GM19468 (cell line): Measurements from ENCODE around the gene RIT2.

Experiments
- ATAC-seq: cut with Tn5 transposase; IDR thresholded peaks from one replicate; pipeline ENCODE4 v1.9.1; 2021; ENCODE audit warnings: mild to moderate bottlenecking, moderate library complexity, moderate number of reproducible peaks; ENCODE audit not compliant: unreplicated experiment; ENCODE audit errors: extremely low read depth

The RIT2 gene

DNA sequence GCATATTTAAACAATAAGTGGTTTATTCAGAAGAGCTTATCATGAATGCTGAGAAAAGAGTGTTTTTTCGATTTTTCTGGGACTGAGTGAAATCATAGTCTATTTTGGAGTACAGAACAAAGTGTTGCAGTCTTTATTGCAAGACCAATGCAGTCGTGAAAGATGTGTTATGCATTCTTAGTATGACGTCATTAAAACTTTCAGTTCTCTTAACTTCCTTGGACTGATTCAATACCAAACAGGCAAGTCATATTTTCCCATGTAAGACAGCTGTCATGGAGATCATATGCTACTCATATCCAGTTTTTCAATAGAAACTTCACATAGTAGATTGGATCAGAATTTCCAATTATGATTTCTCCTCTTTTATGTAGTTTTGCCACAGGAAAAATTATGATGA, 92.6 kb downstream of the RIT2 start:
- no peak for ATAC-seq

DNA sequence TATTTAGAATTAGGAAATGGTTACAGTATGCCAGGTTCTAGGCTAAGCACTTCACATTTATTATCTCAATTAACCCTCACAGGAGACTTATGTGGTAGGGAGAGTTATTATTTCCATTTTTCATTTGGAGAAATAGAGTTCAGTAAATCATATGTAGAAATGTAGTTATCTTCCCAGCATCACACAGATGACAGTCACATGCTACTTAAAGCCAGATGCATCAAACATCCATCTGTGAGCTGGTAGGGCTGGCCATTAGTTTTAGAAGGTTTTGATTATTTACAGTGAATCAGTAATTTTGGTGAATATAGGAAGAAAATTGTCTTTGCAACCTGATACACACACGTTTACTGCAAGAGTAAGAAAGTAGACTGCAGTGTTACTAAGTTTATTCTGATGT, 97.9 kb downstream of the RIT2 start:
- ATAC-seq = no peak

- ATAC-seq = no peak
These were observed 102.0 kb downstream of the RIT2 start for GRCh38 chr18:43013486-43013885.

- ATAC-seq = no peak
These were observed 102.5 kb downstream of the RIT2 start for GRCh38 chr18:43012951-43013350.

DNA sequence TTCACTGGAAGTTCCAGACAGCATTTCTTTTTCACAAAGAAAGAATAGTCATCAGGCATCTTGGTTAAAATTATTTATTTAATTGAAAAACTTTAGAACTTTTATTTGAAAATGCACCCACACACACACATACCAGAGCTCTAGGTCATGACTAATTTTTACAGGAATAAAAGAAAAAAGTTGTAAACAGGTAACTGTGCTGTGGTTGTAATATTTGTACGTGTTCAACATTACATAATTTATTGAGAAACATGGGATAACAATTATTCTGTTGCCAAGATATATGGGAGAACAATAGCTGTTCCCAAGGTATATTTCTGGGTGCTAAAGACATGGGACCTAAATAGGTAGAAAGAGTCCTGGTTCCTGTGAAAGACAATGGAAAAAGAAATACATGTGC, 104.9 kb downstream of the RIT2 start:
- no peak for ATAC-seq

GRCh38 chr18:43009674-43010073, 105.8 kb downstream of the RIT2 start:
- no peak for ATAC-seq

GRCh38 chr18:43007365-43007764, 108.1 kb downstream of the RIT2 start:
- ATAC-seq = no peak

GRCh38 chr18:43004421-43004820, 111.1 kb downstream of the RIT2 start:
- ATAC-seq = no peak

DNA sequence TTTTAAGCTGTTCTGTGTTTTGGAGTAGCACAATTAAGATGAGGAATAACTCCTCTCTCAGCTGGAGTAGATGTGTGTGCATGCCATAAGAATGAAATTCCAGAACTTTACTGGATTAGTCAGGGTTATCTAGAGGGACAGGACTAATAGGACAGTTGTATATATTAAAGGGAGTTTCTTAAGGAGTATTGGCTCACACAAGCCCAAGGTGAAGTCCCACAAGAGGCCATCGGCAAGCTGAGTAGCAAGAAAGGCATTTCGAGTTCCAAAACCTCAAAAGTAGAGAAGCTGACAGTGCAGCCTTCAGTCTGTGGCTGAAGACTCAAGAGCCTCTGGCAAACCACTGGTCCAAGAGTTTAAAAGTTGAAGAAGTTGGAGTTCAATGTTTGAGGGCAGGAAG, 113.7 kb downstream of the RIT2 start:
- no peak for ATAC-seq

- no peak for ATAC-seq
These were observed 118.7 kb downstream of the RIT2 start for GRCh38 chr18:42996824-42997223.

- no peak for ATAC-seq
These were observed 135.1 kb downstream of the RIT2 start for GRCh38 chr18:42980426-42980825.

DNA sequence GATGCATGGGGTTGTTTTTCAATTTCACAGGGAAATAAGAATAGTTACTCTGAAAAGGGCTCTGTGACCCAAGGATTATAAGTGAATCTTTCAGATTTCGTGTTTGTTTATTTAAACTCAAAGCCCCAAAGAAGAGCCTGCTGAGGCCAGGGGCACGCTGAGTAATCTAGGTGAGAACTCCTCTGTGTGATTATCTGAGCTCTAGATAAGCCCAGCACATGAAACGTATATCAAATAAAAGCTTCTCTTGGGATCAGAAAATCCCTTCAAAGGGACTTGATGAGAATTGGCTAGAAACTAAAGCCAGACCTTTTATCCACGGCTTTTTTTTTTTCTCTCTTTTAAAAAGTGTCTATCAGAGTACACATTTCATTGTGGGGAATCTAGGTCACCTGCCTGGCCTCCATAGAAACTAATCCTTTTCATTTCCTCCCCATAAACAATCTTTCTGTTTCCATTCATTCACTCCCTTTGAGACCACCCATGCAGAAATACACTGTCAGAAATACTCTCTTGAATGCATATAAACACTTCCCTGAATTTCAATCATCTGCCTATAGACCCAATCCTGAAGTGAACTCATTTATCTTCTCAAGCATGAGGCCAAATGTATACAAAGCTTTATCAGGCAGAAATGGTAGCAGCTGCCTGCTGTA, 137.4 kb downstream of the RIT2 start:
- no peak for ATAC-seq

DNA sequence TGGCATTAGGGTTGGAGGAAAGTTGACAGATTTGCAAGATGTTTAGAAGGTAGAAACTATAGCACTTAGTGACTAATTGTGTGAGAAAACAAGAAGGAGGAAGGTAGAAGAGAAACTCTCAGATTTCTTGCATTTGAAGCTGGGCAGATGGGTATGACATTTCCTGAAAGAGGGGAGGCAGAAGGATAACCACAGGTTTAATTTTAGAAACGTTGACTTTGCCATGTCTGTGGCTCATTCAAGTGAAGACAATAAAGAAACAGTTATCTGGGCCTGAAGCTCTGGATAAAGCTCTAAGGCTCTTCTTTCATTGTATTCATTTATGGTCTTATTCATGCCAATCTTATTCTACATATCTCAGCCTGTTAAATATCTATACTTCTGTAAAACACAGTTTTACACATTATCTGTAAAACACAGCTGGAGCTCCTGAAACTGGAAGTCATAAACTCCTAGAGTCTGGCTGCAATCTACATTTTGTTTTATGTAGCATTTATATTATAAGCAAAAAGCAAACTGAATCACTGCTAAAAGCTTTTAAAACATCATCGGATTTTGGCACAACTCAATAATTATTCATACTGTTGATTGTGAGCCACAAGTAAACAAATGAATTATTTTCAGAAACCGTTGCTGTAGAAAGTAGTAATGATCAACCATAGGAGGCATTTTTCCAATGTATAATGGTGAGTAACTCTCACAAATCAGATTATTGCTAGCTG, 138.5 kb downstream of the RIT2 start:
- no peak for ATAC-seq

DNA sequence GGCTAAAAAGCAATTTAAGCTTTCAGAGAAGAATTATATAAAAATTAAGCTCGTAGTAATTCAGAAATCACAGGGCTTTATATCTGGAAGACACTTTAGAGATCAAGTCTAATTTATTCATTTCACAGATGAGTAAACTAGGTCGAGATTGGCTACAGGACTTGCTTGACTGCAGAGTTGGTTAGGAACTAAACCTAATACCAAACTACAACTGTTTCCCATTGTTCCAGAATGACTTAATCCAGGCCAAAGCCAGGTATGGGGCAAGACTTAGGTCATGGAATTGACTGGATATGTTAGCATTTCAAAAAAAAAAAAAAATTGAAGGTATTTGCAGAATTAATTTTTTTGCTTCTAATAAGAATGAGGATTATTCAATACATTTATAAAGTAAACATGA, 146.1 kb downstream of the RIT2 start:
- ATAC-seq = no peak

GRCh38 chr18:42961298-42961697, 154.2 kb downstream of the RIT2 start:
- ATAC-seq = no peak

GRCh38 chr18:42959528-42959927, 156.0 kb downstream of the RIT2 start:
- ATAC-seq = no peak

DNA sequence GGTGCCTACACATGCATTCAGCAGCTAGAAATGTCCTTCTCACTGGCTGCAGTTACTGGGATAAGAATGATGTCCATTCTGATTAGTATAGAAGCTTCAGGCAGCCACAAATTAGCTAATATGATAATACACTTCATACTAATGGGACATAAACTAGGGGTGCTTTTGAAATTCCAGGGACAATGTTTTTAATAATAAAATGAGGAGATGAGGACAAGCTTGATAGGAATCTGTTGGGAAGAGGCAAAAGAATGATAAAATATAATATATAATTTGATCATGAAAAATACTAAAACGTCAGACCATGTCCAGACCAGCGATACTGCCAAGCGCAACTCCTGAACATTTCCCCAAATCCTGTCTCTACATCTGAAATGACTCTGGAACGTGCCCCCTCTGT, 157.1 kb downstream of the RIT2 start:
- ATAC-seq = no peak

- no peak for ATAC-seq
These were observed 159.2 kb downstream of the RIT2 start for GRCh38 chr18:42956287-42956686.

GRCh38 chr18:42954887-42955286, 160.6 kb downstream of the RIT2 start:
- no peak for ATAC-seq

GRCh38 chr18:42953306-42953705, 162.2 kb downstream of the RIT2 start:
- no peak for ATAC-seq

GRCh38 chr18:42950732-42951131, 164.8 kb downstream of the RIT2 start:
- ATAC-seq = no peak

DNA sequence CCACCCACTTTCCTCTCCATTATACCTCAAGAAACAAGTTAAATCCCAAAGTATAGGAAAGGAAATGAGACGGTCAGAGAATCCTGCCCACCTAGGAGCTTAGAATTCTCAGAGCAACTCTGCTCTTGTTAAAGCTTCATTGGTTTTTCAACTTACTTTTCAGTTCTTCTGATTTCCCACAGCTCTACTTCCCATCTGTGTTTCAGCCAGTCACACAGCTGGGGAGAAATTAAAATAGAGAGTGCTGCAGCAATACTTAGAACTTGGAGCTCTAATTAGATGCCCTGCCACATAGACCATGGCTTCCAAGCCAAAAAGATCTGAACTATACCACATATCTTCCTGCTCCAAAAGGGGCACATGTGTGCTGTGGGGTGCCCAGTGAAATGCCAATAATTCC, 166.7 kb downstream of the RIT2 start:
- ATAC-seq = no peak
